CD4-positive, alpha-beta T cell treated with Interleukin-2 at 100 ng/mL for 4 hours (primary cell): Measurements from ENCODE around the gene ZNF410.
"Not testable (repeated sequence)": the region's sequence is repeated elsewhere in the genome, so short reads cannot be mapped to it uniquely, and the experiment has no call there.

Experiments
- DNase-seq: peaks from one replicate; pipeline ENCODE4 v3.0.0-alpha.2; 2020; ENCODE audit warnings: low spot score

Gene ZNF410, protein sequence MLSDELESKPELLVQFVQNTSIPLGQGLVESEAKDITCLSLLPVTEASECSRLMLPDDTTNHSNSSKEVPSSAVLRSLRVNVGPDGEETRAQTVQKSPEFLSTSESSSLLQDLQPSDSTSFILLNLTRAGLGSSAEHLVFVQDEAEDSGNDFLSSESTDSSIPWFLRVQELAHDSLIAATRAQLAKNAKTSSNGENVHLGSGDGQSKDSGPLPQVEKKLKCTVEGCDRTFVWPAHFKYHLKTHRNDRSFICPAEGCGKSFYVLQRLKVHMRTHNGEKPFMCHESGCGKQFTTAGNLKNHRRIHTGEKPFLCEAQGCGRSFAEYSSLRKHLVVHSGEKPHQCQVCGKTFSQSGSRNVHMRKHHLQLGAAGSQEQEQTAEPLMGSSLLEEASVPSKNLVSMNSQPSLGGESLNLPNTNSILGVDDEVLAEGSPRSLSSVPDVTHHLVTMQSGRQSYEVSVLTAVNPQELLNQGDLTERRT

DNA sequence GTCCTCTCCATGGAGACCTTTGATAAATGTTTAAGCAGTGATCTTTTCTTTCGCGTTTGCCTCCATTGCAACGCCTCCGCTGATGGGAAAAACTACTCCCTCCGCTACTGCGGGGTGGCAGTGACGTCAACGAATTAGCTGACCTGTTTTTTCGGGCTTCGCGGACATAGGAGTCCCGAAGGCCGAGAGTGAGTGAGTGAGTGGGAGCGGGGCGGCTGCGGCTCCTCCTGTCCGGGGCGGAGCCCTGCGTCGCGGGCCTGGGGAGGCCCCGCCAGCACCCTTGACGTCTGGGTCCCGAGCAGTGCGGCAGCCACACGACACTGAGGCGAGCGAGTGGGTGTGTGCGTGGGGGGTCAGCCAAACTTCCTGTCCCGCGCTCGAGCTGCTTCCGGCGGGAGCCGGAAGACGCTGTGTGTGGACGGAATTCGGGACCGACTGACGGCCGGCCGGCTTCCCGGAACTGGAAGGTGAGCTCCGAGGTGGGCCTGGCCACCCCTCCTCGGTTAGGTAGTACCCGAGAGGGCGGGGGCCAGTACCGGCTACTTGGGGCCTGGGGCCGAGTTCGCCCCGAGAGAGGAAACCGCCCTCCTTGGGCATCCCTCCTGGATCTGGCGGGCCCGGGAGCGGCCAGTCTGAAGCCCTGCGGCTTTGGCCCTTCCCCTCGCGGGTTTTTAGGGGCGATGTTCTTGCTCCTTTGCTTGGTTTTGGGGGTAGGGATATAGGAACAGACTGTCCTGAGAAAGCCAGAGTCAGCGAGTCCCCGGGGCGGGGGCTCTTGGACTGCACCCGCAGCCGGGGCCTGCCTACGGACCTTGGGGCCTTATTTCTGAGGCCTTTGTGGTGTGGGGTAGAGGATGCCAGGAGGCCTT is at the start of gene ZNF410:
Gene ZNF410 (plus strand): TSS at position 411 of the 869 bp plus-strand sequence. CDS start 5,317 bp downstream, outside the sequence.
- DNase-seq, result peak; percentile 84

DNA sequence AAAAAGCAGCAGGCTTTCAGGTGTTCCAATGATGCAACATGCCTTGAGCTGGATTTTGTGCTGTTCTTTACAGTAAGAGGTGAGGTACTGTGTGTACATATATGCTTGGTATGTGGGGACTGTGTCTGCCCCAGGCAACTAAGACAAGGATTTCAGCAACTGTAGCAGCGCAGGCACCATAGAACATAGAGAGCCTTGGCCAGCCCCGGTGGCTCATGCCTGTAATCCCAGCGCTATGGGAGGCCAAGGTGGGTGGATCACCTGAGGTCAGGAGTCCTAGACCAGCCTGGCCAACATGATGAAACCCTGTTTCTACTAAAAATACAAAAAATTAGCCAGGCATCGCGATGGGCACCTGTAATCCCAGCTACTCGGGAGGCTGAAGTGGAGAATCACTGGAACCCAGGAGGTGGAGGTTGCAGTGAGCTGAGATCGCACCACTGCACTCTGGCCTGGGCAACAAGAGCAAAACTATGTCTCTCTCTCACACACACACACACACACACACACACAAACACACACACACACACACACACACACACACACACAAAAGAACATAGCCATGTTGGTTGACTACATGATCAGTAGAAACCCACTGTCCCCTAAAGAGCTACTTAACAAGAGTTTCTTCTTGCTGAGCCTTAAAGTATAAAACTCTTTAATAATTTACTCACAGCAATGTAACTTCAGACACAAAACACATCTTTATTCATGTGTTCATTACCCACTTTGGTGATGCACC is 48.2 kb upstream of the ZNF410 start:
- not testable (repeated sequence) for DNase-seq

DNA sequence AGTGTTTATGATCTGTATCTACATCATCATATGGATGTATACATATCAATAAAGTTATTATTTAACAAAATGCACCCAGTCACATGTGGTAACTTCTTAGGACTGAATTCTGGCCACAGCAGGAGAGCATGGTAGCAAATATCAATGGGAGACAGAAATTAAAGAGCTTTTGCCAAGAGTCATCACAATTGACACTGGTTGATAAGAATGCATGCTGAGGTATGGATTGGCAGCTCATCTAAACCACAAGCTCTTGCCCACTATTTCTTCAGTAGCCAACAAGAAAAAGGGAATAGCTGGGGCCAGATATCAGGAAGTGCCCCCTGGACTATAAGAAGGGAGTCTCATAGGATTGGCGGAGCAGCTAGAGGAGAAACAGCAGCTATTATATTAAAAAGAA is 44.5 kb upstream of the ZNF410 start:
- no peak for DNase-seq

DNA sequence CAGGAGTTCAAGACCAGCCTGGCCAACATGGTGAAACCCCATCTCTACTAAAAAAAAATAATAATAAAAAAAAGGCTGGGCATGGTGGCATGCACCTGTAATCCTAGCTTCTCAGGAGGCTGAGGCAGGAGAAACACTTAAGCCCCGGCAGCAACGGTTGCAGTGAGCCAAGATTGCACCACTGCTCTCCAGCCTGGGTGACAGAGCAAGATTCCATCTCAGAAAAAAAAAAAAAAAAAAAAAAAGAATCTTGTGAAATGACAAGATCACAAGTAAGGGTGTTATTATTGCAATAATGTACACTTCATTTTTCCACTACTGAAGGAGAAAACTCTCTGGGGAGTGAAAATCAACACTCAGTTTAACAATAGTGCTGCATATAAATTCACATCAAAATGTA is 43.8 kb upstream of the ZNF410 start:
- no peak for DNase-seq

DNA sequence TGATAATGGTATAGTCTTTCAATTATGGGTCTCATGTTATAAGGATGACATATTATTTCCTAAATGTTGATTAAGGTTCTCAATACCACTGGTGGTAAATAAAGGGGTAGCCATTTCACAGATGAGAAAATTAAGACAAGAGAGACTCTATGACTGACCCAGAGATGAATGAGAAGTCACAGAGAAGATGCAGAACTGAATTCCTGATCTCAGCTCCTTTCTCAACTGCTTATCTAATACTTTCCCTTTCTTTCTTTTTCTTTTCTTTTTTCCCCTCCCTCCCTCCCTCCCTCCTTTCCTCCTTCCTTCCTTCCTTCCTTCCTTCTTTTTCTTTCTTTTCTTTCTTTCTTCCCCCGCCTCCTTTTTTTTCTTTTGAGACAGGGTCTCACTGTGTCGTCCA is 43.4 kb upstream of the ZNF410 start:
- DNase-seq, result no peak

DNA sequence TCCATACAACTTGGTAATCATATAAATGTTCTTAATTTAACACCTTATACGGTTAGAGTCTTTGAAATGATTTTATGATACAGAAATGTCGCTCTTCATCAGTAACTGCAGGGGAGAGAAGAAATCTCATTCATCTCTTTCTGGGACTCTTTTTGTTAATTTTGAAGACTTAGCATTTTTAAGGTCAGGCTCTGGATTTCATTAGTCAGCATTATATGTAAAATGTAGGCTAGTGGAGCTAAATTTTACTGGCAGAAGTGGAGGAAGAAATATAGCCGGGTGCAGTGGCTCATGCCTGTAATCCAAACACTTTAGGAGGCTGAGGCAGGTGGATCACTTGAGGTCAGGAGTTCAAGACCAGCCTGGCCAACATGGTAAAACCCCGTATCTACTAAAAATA is 39.7 kb upstream of the ZNF410 start:
- DNase-seq, result no peak

DNA sequence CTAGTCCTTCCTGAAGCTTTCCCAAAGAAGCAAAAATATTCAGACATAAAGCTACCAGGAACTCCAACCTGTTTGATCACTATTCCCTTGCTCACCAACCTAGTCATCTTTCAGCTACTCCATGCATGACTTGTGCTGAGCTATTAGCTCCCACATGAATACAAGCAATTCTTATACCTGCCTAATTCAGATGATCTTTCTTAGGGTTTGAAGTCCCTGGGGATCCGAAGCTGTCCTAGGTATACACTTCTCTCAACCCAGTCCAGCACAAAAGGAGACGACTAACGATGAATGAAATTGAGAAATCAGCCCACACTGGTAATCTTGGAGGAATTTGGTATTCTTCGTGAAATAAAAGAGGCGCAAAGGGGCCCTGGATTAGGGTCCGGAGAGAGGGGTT is 35.7 kb upstream of the ZNF410 start:
- DNase-seq, result no peak

DNA sequence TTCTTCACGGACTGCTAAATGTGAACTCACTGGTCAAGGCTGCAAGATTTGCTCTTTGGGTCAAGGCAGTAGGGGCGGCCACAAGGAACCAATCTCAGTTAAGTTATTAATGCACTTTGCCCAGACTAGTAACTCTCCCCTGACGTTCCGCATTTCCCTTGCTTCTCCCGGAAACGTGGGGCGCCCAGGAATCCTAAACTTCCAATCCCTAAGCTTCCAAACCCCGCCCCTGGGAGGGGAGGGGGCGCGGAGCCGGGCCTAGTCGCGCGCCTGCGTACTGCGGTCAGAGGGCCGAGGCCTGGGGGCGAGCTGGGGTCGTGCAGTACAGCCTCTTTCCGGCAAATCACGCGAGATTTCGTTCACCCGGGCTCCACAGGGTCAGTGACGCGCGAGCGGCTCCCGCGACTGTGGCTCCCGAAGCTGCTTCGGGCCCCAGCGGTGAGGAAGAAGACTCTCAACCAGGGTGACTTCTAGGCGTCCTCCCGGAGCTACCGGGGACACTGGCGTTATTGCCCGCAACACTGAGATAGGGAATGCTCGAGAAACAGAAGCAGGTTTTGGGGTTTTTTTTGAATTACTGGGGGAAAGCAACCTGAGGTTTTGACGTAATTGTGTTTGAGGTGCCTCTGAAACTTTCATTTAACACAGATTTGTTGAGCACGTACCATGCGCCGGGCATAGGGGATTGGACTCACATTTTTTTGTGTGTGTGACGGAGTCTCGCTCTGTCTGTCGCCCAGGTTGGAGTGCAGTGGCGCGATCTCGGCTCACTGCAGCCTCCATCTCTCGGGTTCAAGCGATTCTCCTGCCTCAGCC is 34.9 kb upstream of the ZNF410 start, which contains the start of gene PTGR2:
Gene PTGR2 (plus strand): TSS at position 265 of the 816 bp plus-strand sequence. CDS start 7,032 bp downstream, outside the sequence.
- peak; percentile 93 for DNase-seq

DNA sequence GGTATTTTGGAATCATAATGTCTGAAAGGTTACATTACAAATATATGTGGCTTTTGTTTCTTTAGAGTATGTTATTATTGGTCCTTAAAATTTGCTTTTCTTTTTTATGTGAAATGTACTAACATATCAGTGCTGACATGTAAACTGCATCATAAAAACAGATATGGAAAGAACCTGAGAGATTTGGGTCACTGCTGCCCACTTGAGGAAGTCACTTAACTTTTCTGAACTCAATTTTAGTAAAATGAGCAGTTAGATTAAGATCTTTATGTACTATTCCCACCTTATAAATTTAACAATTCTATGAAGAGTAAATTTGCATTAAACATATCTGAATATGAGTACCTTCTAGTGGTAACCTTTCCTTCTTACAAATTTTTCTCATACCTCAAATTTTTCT is 27.5 kb upstream of the ZNF410 start:
- no peak for DNase-seq

DNA sequence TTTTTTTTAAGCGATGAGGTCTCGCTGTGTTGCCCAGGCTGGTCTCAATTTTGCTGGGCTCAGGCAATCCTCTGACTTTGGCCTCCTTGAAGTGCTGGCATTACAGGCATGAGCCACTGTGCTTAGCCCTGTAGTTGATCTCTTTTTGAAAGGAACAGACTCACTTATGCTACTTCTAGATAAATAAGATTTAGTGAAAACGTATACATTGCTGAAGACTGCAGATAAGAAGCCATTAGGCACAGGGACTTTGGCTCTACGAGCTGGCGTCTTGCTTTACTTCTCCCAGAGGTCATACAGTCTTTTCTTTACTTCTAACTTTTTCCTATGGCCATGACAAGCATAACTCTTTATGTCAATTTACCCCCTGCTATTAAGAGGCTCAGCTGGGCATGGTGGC is 25.6 kb upstream of the ZNF410 start:
- no peak for DNase-seq

DNA sequence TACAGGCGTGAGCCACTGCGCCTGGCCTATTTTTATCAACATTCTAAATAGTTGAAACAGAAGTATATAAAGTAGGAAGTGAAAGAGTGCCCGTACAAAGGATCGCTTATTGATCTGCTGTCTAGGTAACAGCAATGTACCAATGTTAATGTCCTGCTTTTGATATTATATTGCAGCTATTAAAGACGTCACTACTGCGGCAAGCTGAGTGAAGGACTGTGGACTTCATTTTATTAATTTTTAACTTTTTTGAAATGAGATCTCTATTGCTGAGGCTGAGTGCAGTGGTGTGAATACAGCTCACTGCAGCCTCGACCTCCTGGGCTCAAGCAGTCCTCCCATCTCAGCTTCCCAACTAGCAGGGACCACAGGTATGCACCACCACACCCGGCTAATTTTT is 24.2 kb upstream of the ZNF410 start:
- DNase-seq, result no peak

DNA sequence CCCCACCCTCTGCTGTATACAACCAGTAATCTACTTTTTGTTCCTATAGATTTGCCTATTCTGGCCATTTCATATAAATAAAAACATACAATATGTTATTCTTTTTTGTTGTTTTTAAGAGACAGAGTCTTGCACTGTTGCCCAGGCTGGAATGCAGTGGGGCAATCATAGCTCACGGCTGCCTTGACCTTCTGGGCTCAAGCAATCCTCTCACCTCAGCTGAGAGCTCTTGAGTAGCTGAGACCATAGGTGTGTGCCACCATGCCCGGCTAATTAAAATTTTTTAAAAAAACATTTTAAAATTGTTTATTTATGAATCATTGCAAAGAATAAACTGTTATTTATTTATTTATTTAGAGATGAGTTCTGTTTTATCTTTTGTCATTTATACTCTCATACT is 23.4 kb upstream of the ZNF410 start:
- DNase-seq, result no peak

DNA sequence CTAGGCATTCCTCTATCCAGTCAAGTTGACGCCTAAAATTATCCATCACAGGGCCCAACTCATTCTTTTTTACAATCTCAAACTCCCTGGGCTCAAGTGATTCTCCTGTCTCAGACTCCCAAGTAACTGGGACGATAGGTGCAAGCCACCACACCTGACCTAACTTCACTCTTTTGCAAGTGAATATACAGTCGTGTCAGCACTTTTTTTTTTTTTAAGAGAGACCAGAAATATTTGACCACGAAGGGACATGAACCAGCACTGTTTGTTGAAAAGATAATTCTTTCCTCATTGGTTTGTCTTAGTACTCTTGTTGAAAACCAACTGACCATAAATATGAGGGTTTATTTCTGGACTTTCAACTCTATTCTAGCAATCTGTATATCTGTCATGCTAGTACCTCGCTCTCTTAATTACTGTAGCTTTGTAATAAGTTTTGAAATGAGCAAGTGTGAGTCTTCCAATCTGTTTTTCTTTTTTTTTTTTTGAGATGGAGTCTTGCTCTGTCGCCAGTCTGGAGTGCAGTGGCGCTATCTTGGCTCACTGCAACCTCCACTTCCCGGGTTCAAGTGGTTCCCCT is 21.0 kb upstream of the ZNF410 start:
- no peak for DNase-seq

DNA sequence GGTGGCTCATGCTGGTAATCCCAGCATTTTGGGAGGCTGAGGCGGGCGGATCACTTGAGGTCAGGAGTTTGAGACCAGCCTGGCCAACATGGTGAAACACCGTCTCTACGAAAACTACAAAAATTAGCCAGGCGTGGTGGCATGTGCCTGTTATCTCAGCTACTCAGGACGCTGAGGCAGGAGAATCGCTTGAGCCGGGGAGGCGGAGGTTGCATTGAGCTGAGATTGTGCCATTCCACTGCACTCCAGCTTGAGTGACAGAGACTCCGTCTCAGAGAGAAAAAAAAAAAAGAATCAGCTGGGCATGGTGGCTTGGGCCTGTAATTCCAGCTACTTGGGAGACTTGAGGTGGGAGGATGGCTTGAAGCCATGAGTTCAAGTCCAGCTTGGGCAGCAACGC is 16.9 kb upstream of the ZNF410 start:
- DNase-seq, result not testable (repeated sequence)

DNA sequence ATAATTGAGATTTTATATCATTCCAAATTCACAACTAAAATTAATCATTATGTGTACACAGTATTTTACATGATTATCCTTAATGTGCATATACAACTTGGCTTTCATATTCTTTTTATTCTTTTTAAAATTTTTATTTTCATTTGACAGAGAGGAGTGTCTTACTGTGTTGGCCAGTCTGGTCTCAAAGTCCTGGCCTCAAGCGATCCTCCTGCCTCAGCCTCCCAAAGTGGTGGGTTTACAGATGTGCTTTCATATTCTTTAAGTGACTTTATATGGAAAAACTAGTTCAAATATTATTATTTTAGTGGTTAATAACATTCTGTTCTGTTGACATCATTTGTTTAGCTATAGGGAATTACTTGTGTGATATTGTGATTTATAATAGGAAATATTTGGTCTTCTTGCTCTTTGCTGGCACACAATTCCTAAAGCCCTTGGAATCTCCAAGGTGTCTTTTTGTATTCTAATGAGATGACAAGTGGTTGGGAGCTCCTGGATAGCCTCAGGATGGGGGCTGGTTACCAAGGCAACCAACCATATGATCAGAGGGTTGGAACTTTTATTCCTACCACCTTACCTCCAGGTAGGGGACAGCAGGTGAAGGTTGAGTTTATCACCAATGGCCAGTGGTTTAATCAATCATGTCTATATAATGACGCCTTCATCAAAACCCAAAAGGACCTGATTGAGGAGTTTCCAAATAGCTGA is 16.0 kb upstream of the ZNF410 start:
- no peak for DNase-seq

DNA sequence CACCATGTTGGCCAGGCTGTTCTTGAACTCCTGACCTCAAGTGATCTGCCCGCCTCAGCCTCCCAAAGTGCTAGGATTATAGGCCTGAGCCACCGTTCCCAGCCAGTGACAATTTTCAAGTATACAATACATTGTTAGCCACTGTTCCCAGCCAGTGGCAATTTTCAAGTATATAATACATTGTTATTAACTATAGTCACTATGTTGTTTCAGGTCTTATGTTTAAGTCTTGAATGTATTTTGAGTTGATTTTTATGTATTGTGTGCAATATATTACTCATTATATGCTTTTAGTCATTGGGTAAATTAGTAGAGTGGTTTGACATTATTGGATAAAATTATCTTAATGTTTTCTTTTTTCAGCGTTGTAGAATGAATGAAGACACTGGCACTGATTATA is 13.0 kb upstream of the ZNF410 start:
- DNase-seq, result no peak

DNA sequence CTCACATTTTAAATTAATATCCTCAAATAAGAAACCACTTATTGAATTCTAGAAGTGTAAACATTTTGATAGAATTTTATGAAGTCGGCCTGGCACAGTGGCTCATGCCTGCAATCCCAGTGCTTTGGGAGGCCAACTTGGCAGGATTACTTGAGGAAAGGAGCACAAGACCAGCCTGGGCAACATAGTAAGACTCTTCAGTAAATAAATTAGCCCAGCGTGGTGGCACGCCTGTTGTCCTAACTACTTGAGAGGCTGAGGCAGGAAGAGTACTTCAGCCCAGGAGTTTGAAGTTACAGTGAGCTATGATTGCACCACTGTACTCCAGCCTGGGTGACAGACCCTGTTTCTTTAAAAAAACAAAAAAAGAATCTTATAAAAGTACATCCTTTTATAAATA is 8.9 kb upstream of the ZNF410 start:
- no peak for DNase-seq

DNA sequence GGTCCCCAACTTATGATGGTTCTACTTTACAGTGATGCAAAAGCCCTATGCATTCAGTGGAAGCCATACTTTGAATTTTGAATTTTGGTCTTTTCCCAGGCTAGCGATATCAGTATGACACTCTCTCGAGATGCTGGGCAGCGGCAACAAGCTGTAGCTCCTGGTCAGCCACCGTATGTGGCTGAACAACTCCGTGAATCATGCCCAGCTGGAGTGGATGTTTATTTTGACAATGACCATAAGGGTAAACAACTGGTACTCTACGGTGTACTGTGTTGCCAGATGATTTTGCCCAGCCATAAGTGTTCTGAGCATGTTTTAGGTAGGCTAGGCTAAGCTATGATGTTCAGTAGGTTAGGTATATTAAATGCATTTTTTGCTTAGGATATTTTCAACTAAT is 8.2 kb upstream of the ZNF410 start:
- no peak for DNase-seq

DNA sequence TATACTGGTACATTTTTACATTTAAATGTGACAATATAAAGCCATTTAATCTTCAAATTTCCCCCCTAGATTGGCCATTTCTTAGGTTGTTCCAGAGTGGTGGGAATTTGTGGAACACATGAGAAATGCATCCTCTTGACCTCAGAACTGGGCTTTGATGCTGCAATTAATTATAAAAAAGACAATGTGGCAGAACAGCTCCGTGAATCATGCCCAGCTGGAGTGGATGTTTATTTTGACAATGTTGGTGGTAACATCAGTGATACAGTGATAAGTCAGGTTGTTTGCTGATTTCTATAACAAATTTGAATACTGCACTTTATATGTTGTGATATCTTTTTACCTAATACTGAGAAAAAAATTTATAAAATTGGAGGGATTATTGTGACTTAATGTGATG is 7.6 kb upstream of the ZNF410 start:
- DNase-seq, result no peak

DNA sequence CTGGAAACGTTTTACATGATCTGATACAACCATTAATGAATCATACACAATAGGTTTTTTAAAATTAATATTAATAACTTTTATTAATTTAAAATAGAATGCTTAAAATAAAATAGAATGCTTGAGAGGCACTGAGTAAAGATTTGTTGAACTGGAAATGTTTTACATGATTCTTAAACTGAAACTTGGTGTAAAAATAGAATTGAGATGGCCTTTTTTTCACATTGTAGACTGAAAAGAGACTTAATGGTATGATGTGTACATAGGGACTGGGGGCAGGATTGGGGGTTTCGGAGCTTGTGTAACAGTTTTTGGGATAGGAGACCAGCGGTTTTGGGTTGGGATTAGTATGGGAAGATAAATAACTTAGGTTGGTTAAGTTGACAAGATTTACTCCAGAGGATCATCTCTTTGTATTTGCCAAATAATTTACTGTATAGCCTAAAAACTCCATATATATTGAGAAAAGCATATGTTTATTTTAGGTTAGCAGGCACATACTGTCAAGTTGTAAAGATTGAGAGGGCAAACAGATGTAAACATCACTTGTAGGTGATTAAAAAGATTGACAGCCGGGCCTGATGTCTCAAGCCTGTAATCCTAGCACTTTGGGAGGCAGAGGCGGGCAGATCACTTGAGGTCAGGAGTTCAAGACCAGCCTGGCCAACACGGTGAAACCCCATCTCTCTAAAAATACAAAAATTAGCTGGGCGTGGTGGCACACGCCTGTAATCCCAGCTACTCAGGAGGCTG is 2.0 kb upstream of the ZNF410 start:
- no peak for DNase-seq
